Measurements from ENCODE around the gene NEU2. TPM values are rescaled to one million over a fixed set of nuclear protein-coding genes. Genes with fewer than 3 reads are reported as not detected.

The NEU2 gene
- total and polyA plus RNA-seq, 4 donors = not detected

- WGBS = 88% methylated on average over 9 of the region's 9 CpGs
- no peak for DNase-seq (ENCODE audit: low spot score)
- no peak for TF ChIP-seq RXRA (IDR thresholded peaks at IDR 0.05)
- TF ChIP-seq HNF4A (conservative IDR thresholded peaks at IDR 0.05) = no peak
- TF ChIP-seq, protein P1, sequence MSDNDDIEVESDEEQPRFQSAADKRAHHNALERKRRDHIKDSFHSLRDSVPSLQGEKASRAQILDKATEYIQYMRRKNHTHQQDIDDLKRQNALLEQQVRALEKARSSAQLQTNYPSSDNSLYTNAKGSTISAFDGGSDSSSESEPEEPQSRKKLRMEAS (IDR thresholded peaks at IDR 0.05) = no peak
- TF ChIP-seq FOXA1 (IDR thresholded peaks at IDR 0.05) = no peak
- no peak for TF ChIP-seq HNF4G (IDR thresholded peaks at IDR 0.05)
- TF ChIP-seq NR2F2 (IDR thresholded peaks at IDR 0.05) = no peak
- no peak for TF ChIP-seq TAF1 (conservative IDR thresholded peaks at IDR 0.05)
Measured at GRCh38 chr2:233047667-233048066, 15.2 kb downstream of the NEU2 start.

DNA sequence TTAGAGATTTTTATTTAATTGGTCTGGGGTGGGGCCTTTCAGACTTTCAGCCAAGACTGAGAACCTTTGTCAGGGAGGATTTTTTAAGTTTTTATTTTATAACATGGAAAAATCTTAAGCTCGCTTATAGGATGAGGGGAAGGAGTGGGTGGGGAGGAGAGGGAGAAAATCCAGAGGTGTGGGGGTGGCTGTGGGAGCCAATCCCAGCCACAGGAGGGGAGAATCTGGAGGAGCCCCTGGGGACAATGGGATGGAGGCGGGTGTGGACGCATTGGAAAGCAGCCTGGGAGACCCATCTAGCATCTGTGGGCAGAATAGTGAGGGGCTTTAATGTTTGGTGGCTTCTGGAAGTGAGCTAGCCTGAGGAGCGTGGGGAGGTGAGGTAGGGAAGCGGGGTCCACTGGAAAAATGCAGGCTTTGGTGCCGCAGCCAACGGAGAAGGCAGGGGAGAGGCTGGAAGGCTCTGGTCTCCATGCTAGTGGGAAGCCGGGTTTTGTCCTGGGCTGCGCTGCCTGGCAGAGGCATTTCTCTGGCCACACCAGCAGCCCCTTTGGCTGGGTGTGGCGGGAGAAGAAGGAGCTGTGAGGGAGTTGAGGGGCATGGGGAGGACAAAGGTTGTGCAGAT lies 16.2 kb downstream of the NEU2 start:
- Histone ChIP-seq H3K36me3 (ENCODE audit: control insufficient read depth in 4 of 4, insufficient read depth in 3 of 4, low read depth in 1 of 4, low read length in 3 of 4) (no peaks in the 10 kb centered on the region), H3K9ac (ENCODE audit: low read depth in 1 of 2, low read length in 2 of 2) (no peak overlapping the region), H3K4me3 (ENCODE audit: low read depth in 1 of 3, low read length in 3 of 3) (no peak overlapping the region), H3K27ac (ENCODE audit: low read depth in 1 of 2, low read length in 2 of 2) (no peak overlapping the region), H3K27me3 (ENCODE audit: control insufficient read depth in 4 of 4, insufficient read depth in 4 of 4, low read length in 3 of 4) (no peaks in the 10 kb centered on the region), H3K4me1 (ENCODE audit: control insufficient read depth in 4 of 4, insufficient read depth in 4 of 4, low read length in 3 of 4) (peaks cover 0 to under 1% (median 0%) of the 10 kb centered on the region in 4 donors), H3K9me3 (ENCODE audit: control insufficient read depth in 4 of 4, low read length in 3 of 4) (no peaks in the 10 kb centered on the region)
- WGBS = 91% methylated on average over 10 of the region's 10 CpGs
- TF ChIP-seq RAD21 (IDR thresholded peaks at IDR 0.05) = no peak
- TF ChIP-seq, protein P2, sequence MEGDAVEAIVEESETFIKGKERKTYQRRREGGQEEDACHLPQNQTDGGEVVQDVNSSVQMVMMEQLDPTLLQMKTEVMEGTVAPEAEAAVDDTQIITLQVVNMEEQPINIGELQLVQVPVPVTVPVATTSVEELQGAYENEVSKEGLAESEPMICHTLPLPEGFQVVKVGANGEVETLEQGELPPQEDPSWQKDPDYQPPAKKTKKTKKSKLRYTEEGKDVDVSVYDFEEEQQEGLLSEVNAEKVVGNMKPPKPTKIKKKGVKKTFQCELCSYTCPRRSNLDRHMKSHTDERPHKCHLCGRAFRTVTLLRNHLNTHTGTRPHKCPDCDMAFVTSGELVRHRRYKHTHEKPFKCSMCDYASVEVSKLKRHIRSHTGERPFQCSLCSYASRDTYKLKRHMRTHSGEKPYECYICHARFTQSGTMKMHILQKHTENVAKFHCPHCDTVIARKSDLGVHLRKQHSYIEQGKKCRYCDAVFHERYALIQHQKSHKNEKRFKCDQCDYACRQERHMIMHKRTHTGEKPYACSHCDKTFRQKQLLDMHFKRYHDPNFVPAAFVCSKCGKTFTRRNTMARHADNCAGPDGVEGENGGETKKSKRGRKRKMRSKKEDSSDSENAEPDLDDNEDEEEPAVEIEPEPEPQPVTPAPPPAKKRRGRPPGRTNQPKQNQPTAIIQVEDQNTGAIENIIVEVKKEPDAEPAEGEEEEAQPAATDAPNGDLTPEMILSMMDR (IDR thresholded peaks at IDR 0.05; ENCODE audit: low read depth, low read length, missing input control) = no peak
- TF ChIP-seq YY1 (IDR thresholded peaks at IDR 0.05) = no peak
- TF ChIP-seq GABPA (IDR thresholded peaks at IDR 0.05 in 1 of 2, conservative IDR thresholded peaks at IDR 0.05 in 1 of 2) = no peak
- no peak for TF ChIP-seq SP1 (IDR thresholded peaks at IDR 0.05)
- TF ChIP-seq FOXA2 (IDR thresholded peaks at IDR 0.05) = no peak
- TF ChIP-seq TAF1 (conservative IDR thresholded peaks at IDR 0.05) = no peak
- TF ChIP-seq HNF4G (IDR thresholded peaks at IDR 0.05) = no peak
- DNase-seq (ENCODE audit: low spot score) = no peak

More at GRCh38 chr2:233047667-233048066, 15.2 kb downstream of the NEU2 start:
- Histone ChIP-seq H3K9ac (ENCODE audit: low read depth in 1 of 2, low read length in 2 of 2) (no peak overlapping the region), H3K9me3 (ENCODE audit: control insufficient read depth in 4 of 4, low read length in 3 of 4) (no peaks in the 10 kb centered on the region), H3K4me3 (ENCODE audit: low read depth in 1 of 3, low read length in 3 of 3) (no peak overlapping the region), H3K27me3 (ENCODE audit: control insufficient read depth in 4 of 4, insufficient read depth in 4 of 4, low read length in 3 of 4) (no peaks in the 10 kb centered on the region), H3K36me3 (ENCODE audit: control insufficient read depth in 4 of 4, insufficient read depth in 3 of 4, low read depth in 1 of 4, low read length in 3 of 4) (no peaks in the 10 kb centered on the region), H3K27ac (ENCODE audit: low read depth in 1 of 2, low read length in 2 of 2) (no peak overlapping the region), H3K4me1 (ENCODE audit: control insufficient read depth in 4 of 4, insufficient read depth in 4 of 4, low read length in 3 of 4) (peaks cover 0 to 5% (median 4%) of the 10 kb centered on the region in 4 donors)

DNA sequence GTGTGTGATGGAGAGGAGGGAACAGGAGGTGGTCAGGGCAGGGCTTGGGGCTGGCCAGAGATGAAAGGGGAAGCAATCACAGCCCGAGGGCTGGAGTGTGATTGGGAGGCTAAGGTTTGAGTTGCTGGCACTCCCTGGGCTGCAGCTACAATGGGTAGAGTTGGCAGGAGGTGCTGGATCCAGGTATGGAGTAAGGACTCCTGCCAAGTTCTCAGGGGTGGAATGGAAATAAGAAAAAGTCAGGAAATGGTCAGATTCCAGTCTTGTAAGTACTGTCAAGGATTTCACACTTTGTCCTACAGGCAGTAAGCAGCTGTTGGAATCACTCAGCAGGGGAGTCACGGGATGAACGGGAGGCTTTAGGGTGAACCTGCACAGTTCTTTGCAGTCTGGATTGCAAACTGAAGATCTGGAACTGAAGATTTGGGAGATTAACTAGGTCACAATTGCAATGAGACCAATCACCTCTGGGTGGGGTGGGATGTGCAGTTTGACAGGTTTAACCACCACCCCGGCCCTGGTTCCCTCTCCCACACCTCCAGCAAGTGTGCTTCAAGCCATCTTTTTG lies 16.8 kb downstream of the NEU2 start:
- no peak overlapping the region for H3K9ac ChIP-seq (ENCODE audit: low read depth in 1 of 2, low read length in 2 of 2)
- no peak for TF ChIP-seq EGR1 (IDR thresholded peaks at IDR 0.05; ENCODE audit: low read depth in 2 of 2)
- no peaks in the 10 kb centered on the region for H3K27me3 ChIP-seq (ENCODE audit: control insufficient read depth in 4 of 4, insufficient read depth in 4 of 4, low read length in 3 of 4)
- peaks cover 0 to 2% (median under 1%) of the 10 kb centered on the region in 4 donors for H3K4me1 ChIP-seq (ENCODE audit: control insufficient read depth in 4 of 4, insufficient read depth in 4 of 4, low read length in 3 of 4)
- no peak overlapping the region for H3K4me3 ChIP-seq (ENCODE audit: low read depth in 1 of 3, low read length in 3 of 3)
- 73% methylated on average over 4 of the region's 4 CpGs for WGBS
- DNase-seq (ENCODE audit: low spot score) = no peak
- H3K27ac ChIP-seq (ENCODE audit: low read depth in 1 of 2, low read length in 2 of 2) = no peak overlapping the region
- H3K36me3 ChIP-seq (ENCODE audit: control insufficient read depth in 4 of 4, insufficient read depth in 3 of 4, low read depth in 1 of 4, low read length in 3 of 4) = no peaks in the 10 kb centered on the region
- H3K9me3 ChIP-seq (ENCODE audit: control insufficient read depth in 4 of 4, low read length in 3 of 4) = no peaks in the 10 kb centered on the region
